ENCODE data around the gene CD46.

The CD46 gene

GRCh38 chr1:207824691-207825408, 73.0 kb downstream of the CD46 start:
- H3K36me3 Mint-ChIP-seq, result peaks cover 3% of the 10 kb centered on the region
- no peaks in the 10 kb centered on the region for H3K27me3 Mint-ChIP-seq
- peak overlapping the region; percentile 94 for H3K4me3 Mint-ChIP-seq
- peak overlapping the region; percentile 99 for H3K27ac Mint-ChIP-seq
- no peaks in the 10 kb centered on the region for H3K9me3 Mint-ChIP-seq
- H3K4me1 Mint-ChIP-seq, result peaks cover 98% of the 10 kb centered on the region

GRCh38 chr1:207825409-207825695, 73.5 kb downstream of the CD46 start:
- peaks cover 3% of the 10 kb centered on the region for H3K36me3 Mint-ChIP-seq

GRCh38 chr1:207825719-207826556, 74.1 kb downstream of the CD46 start:
- Mint-ChIP-seq H3K27me3 (no peaks in the 10 kb centered on the region), H3K36me3 (peaks cover 3% of the 10 kb centered on the region), H3K4me1 (peaks cover 98% of the 10 kb centered on the region)

More at GRCh38 chr1:207825409-207825695, 73.5 kb downstream of the CD46 start:
- Mint-ChIP-seq H3K4me1 (peaks cover 98% of the 10 kb centered on the region), H3K27ac (peak overlapping the region; percentile 99), H3K27me3 (no peaks in the 10 kb centered on the region), H3K9me3 (no peaks in the 10 kb centered on the region), H3K4me3 (peak overlapping the region; percentile 94)

GRCh38 chr1:207826557-207827487, 75.0 kb downstream of the CD46 start:
- no peaks in the 10 kb centered on the region for H3K27me3 Mint-ChIP-seq
- peak overlapping the region; percentile 94 for H3K4me3 Mint-ChIP-seq
- no peaks in the 10 kb centered on the region for H3K9me3 Mint-ChIP-seq
- peaks cover 98% of the 10 kb centered on the region for H3K4me1 Mint-ChIP-seq
- H3K27ac Mint-ChIP-seq, result peak overlapping the region; percentile 99
- H3K36me3 Mint-ChIP-seq, result peaks cover 3% of the 10 kb centered on the region

More at GRCh38 chr1:207825719-207826556, 74.1 kb downstream of the CD46 start:
- Mint-ChIP-seq H3K4me3 (peak overlapping the region; percentile 94), H3K9me3 (no peaks in the 10 kb centered on the region), H3K27ac (peak overlapping the region; percentile 99)

- Mint-ChIP-seq H3K36me3 (peaks cover 3% of the 10 kb centered on the region), H3K4me3 (no peak overlapping the region), H3K27me3 (no peaks in the 10 kb centered on the region), H3K27ac (peak overlapping the region; percentile 81), H3K9me3 (no peaks in the 10 kb centered on the region), H3K4me1 (peaks cover 98% of the 10 kb centered on the region)
These were observed 75.6 kb downstream of the CD46 start for GRCh38 chr1:207827488-207827830.

GRCh38 chr1:207828046-207828445, 76.2 kb downstream of the CD46 start:
- Mint-ChIP-seq H3K36me3 (peaks cover 1% of the 10 kb centered on the region), H3K27ac (peak overlapping the region; percentile 71), H3K9me3 (no peaks in the 10 kb centered on the region), H3K4me1 (peaks cover 98% of the 10 kb centered on the region), H3K4me3 (peak overlapping the region; percentile 34), H3K27me3 (no peaks in the 10 kb centered on the region)

- Mint-ChIP-seq H3K4me1 (peaks cover 99% of the 10 kb centered on the region), H3K27ac (peak overlapping the region; percentile 71), H3K36me3 (peaks cover 1% of the 10 kb centered on the region), H3K27me3 (no peaks in the 10 kb centered on the region), H3K4me3 (peak overlapping the region; percentile 34), H3K9me3 (no peaks in the 10 kb centered on the region)
These were observed 76.8 kb downstream of the CD46 start for GRCh38 chr1:207828485-207829158.

- Mint-ChIP-seq H3K4me1 (peaks cover 99% of the 10 kb centered on the region), H3K36me3 (peaks cover 1% of the 10 kb centered on the region), H3K9me3 (no peaks in the 10 kb centered on the region), H3K4me3 (no peak overlapping the region), H3K27ac (peak overlapping the region; percentile 71), H3K27me3 (no peaks in the 10 kb centered on the region)
These were observed 77.7 kb downstream of the CD46 start for GRCh38 chr1:207829576-207829975.

- no peaks in the 10 kb centered on the region for H3K9me3 Mint-ChIP-seq
- peak overlapping the region; percentile 93 for H3K27ac Mint-ChIP-seq
- peaks cover 6% of the 10 kb centered on the region for H3K36me3 Mint-ChIP-seq
- no peak overlapping the region for H3K4me3 Mint-ChIP-seq
- H3K4me1 Mint-ChIP-seq, result peaks cover 99% of the 10 kb centered on the region
- no peaks in the 10 kb centered on the region for H3K27me3 Mint-ChIP-seq
These were observed 78.9 kb downstream of the CD46 start for GRCh38 chr1:207830788-207831187.

GRCh38 chr1:207831517-207832327, 79.9 kb downstream of the CD46 start:
- no peaks in the 10 kb centered on the region for H3K9me3 Mint-ChIP-seq
- peaks cover 99% of the 10 kb centered on the region for H3K4me1 Mint-ChIP-seq
- peak overlapping the region; percentile 93 for H3K27ac Mint-ChIP-seq
- peaks cover 6% of the 10 kb centered on the region for H3K36me3 Mint-ChIP-seq
- peak overlapping the region; percentile 78 for H3K4me3 Mint-ChIP-seq
- no peaks in the 10 kb centered on the region for H3K27me3 Mint-ChIP-seq

GRCh38 chr1:207832796-207833195, 80.9 kb downstream of the CD46 start:
- H3K9me3 Mint-ChIP-seq, result no peaks in the 10 kb centered on the region
- H3K27me3 Mint-ChIP-seq, result no peaks in the 10 kb centered on the region
- H3K4me1 Mint-ChIP-seq, result peaks cover 99% of the 10 kb centered on the region
- H3K27ac Mint-ChIP-seq, result peak overlapping the region; percentile 93
- peak overlapping the region; percentile 11 for H3K4me3 Mint-ChIP-seq
- H3K36me3 Mint-ChIP-seq, result peaks cover 6% of the 10 kb centered on the region

GRCh38 chr1:207833381-207833780, 81.5 kb downstream of the CD46 start:
- no peaks in the 10 kb centered on the region for H3K9me3 Mint-ChIP-seq
- no peaks in the 10 kb centered on the region for H3K27me3 Mint-ChIP-seq
- peaks cover 6% of the 10 kb centered on the region for H3K36me3 Mint-ChIP-seq
- no peak overlapping the region for H3K4me3 Mint-ChIP-seq
- peaks cover 99% of the 10 kb centered on the region for H3K4me1 Mint-ChIP-seq
- H3K27ac Mint-ChIP-seq, result peak overlapping the region; percentile 41

- no peaks in the 10 kb centered on the region for H3K27me3 Mint-ChIP-seq
- H3K4me3 Mint-ChIP-seq, result no peak overlapping the region
- peak overlapping the region; percentile 85 for H3K27ac Mint-ChIP-seq
- H3K4me1 Mint-ChIP-seq, result peaks cover 99% of the 10 kb centered on the region
- no peaks in the 10 kb centered on the region for H3K9me3 Mint-ChIP-seq
- H3K36me3 Mint-ChIP-seq, result peaks cover 6% of the 10 kb centered on the region
These were observed 82.3 kb downstream of the CD46 start for GRCh38 chr1:207833956-207834660.

GRCh38 chr1:207835958-207836357, 84.1 kb downstream of the CD46 start:
- H3K9me3 Mint-ChIP-seq, result no peaks in the 10 kb centered on the region
- peaks cover 98% of the 10 kb centered on the region for H3K4me1 Mint-ChIP-seq
- H3K27ac Mint-ChIP-seq, result peak overlapping the region; percentile 94
- peaks cover 6% of the 10 kb centered on the region for H3K36me3 Mint-ChIP-seq
- no peaks in the 10 kb centered on the region for H3K27me3 Mint-ChIP-seq
- H3K4me3 Mint-ChIP-seq, result no peak overlapping the region

All from activated naive CD4-positive, alpha-beta T cell treated with anti-CD3 and anti-CD28 coated beads, Interleukin-2, amount 50 U/mL, for 24 hours (primary cell).